Ascending aorta (tissue), 2 donors: ENCODE measurements around the gene AKAP9. TPM values are rescaled to one million over a fixed set of nuclear protein-coding genes. Genes with fewer than 3 reads are reported as not detected.
"Not testable (repeated sequence)": the region's sequence is repeated elsewhere in the genome, so short reads cannot be mapped to it uniquely, and the experiment has no call there.

Source experiments
- DNase-seq, 2 donors: peaks; one replicate each; pipeline ENCODE4 v3.0.0-alpha.2; 2019; ENCODE audit warnings: low spot score in 2 of 2
- H3K27ac ChIP-seq, 2 donors: fragments of 200-600 bp; sonication (generic); one replicate each; pipeline ENCODE4 v1.5.1; 2016 to 2017; ENCODE audit warnings: mild to moderate bottlenecking in 1 of 2
- H3K27me3 ChIP-seq: fragments of 200-600 bp; sonication (generic); one replicate; pipeline ENCODE4 v1.5.1; 2017
- H3K36me3 ChIP-seq, 2 donors: fragments of 200-600 bp; sonication (generic); one replicate each; pipeline ENCODE4 v1.5.1; 2016
- H3K4me1 ChIP-seq, 2 donors: fragments of 200-600 bp; sonication (generic); one replicate each; pipeline ENCODE4 v1.5.1; 2016 to 2017; ENCODE audit warnings: mild to moderate bottlenecking in 1 of 2
- H3K4me3 ChIP-seq, 2 donors: fragments of 200-600 bp; sonication (generic); one replicate each; pipeline ENCODE4 v1.5.1; 2016 to 2017; ENCODE audit warnings: mild to moderate bottlenecking in 1 of 2
- H3K9me3 ChIP-seq, 2 donors: fragments of 200-600 bp; sonication (generic); one replicate each; pipeline ENCODE4 v1.5.1; 2016
- CTCF ChIP-seq, 3 experiments: fragments of 200-600 bp in 2 of 3; fragments of 450-650 bp in 1 of 3; sonication (generic) in 2 of 3; IDR thresholded peaks; one replicate each; pipeline ENCODE4 v1.5.1; 2016 to 2019; ENCODE audit warnings: antibody characterized with exemption in 3 of 3, mild to moderate bottlenecking in 1 of 3, moderate library complexity in 1 of 3
- intact Hi-C: fragments of 100-400 bp; cut with DNase I; formaldehyde crosslinking; loops from one replicate; pipeline ENCODE4 v1.15.1; 2023
- total RNA-seq: library from RNA; depleted of rRNA; stranded (reverse); fragments of >200 nt; gene quantifications from one replicate; pipeline ENCODE4 v1.1.0, GENCODE V29; 2016

Gene AKAP9
- total RNA-seq, 1 donor from 2014 or later, result 14.4 TPM

- intact Hi-C loops, result no loop called here
- Histone ChIP-seq H3K4me3 (no peak overlapping the region), H3K4me1 (no peaks in the 10 kb centered on the region), H3K36me3 (peaks cover 6 to 7% of the 10 kb centered on the region in 2 donors), H3K27ac (no peak overlapping the region), H3K9me3 (no peaks in the 10 kb centered on the region), H3K27me3 (no peaks in the 10 kb centered on the region)
- no peak for DNase-seq
- TF ChIP-seq CTCF (IDR thresholded peaks at IDR 0.05), result no peak
These were observed 36.1 kb downstream of the AKAP9 start for GRCh38 chr7:91976743-91977142.

DNA sequence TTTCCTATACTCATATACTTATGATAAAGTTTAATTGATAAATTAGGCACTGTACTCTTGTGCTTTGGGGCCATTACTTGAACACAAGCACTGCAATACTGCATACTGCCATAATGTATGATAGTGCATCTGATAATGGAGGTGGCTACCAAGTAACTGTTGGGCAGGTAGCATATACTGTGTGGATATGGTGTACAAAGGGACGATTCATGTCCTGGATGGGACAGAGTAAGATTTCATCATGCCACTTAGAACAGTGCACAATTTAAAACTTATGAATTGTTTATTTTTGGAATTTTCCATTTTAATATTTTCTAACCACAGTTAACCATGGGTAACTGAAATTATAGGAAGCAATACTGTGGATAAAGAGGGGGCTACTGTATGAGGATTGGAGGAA, 38.9 kb downstream of the AKAP9 start:
- intact Hi-C loops, result no loop called here
- TF ChIP-seq CTCF (IDR thresholded peaks at IDR 0.05), result no peak

GRCh38 chr7:91982352-91982751, 41.7 kb downstream of the AKAP9 start:
- H3K36me3 ChIP-seq, result peaks cover 3 to 10% of the 10 kb centered on the region in 2 donors
- H3K4me1 ChIP-seq, DNase-seq, H3K27me3 ChIP-seq, H3K27ac ChIP-seq, H3K9me3 ChIP-seq, H3K4me3 ChIP-seq, intact Hi-C loops: not testable (repeated sequence)

More for the DNA sequence above, 38.9 kb downstream of the AKAP9 start:
- H3K27ac ChIP-seq, result no peak overlapping the region
- no peak overlapping the region for H3K4me3 ChIP-seq
- H3K27me3 ChIP-seq, result no peaks in the 10 kb centered on the region
- no peak for DNase-seq
- H3K9me3 ChIP-seq, result no peaks in the 10 kb centered on the region
- peaks cover 7 to 12% of the 10 kb centered on the region in 2 donors for H3K36me3 ChIP-seq
- no peaks in the 10 kb centered on the region for H3K4me1 ChIP-seq

DNA sequence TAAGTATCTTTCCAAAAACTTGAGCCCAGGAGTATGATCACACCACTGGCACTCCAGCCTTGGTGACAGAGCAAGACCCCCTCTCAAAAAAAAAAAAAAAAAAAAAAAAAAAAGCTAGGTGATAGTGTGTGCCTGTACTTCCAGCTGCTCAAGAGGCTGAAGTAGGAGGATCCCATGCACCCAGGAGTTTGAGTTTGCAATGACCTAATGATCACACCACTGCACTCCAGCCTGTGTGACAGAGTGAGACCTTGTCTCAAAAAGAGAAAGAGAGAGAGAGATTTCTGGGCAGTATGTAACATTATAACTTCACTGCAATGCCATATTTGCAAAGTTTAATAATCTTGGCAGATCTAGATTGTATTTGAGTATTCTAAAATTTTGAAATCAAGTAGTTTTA, 47.6 kb downstream of the AKAP9 start:
- DNase-seq, result no peak
- intact Hi-C loops, result no loop called here
- H3K4me1 ChIP-seq, result no peaks in the 10 kb centered on the region
- no peak overlapping the region for H3K4me3 ChIP-seq
- no peak for TF ChIP-seq CTCF (IDR thresholded peaks at IDR 0.05)
- no peak overlapping the region for H3K27ac ChIP-seq
- H3K36me3 ChIP-seq, result peaks cover 5 to 7% of the 10 kb centered on the region in 2 donors
- no peaks in the 10 kb centered on the region for H3K27me3 ChIP-seq
- no peaks in the 10 kb centered on the region for H3K9me3 ChIP-seq

DNA sequence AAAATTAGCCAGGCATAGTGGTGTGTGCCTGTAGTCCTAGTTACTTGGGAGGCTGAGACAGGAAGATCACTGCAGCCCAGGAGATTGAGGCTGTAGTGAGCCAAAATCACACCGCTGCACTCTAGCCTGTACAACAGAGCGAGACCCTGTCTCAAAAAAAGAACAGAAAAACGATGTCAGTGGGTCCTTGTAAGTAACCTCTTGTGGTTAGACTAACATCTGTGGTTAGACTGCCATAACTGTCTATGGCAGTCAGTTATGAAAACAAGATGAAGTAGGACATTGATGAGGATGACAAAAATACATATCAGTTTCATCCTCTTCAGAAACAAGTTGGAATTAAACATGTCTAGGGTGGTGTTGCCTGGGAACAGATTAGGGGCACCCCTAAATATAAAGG, 53.3 kb downstream of the AKAP9 start:
- no peaks in the 10 kb centered on the region for H3K9me3 ChIP-seq
- no peak for TF ChIP-seq CTCF (IDR thresholded peaks at IDR 0.05)
- peaks cover 41 to 47% of the 10 kb centered on the region in 2 donors for H3K36me3 ChIP-seq
- no peak for DNase-seq
- intact Hi-C loops, result no loop called here
- H3K27me3 ChIP-seq, result no peaks in the 10 kb centered on the region
- H3K4me3 ChIP-seq, result no peak overlapping the region
- H3K27ac ChIP-seq, result no peak overlapping the region
- H3K4me1 ChIP-seq, result no peaks in the 10 kb centered on the region

GRCh38 chr7:91995391-91996105, 54.9 kb downstream of the AKAP9 start:
- H3K36me3 ChIP-seq, result peaks cover 41 to 60% of the 10 kb centered on the region in 2 donors
- intact Hi-C loops, result no loop called here
- no peaks in the 10 kb centered on the region for H3K27me3 ChIP-seq
- DNase-seq, result no peak
- no peak overlapping the region for H3K27ac ChIP-seq
- H3K4me3 ChIP-seq, result no peak overlapping the region
- no peaks in the 10 kb centered on the region for H3K9me3 ChIP-seq
- TF ChIP-seq CTCF (IDR thresholded peaks at IDR 0.05), result no peak
- no peaks in the 10 kb centered on the region for H3K4me1 ChIP-seq
